H9 (cell line): ENCODE results near the gene PRR23C. TPM values are rescaled to one million over a fixed set of nuclear protein-coding genes. Genes with fewer than 3 reads are reported as not detected.
"Not testable (repeated sequence)": the region's sequence is repeated elsewhere in the genome, so short reads cannot be mapped to it uniquely, and the experiment has no call there.

Experiments used
- DNase-seq: peaks from one replicate; pipeline ENCODE4 v3.0.0-alpha.2; 2017
- H2AFZ ChIP-seq: one replicate; pipeline ENCODE4 v1.6.1; 2013; ENCODE audit warnings: mild to moderate bottlenecking, low read length, control low read depth, moderate library complexity
- H2AK5ac ChIP-seq: 2 replicates; pipeline ENCODE4 v1.6.1; 2013; ENCODE audit warnings: low read length, control low read depth, mixed read lengths; ENCODE audit not compliant: insufficient read length
- H2BK120ac ChIP-seq: one replicate; pipeline ENCODE4 v1.6.1; 2013; ENCODE audit warnings: low read depth, mild to moderate bottlenecking, low read length, control low read depth, inconsistent platforms; ENCODE audit not compliant: poor library complexity, severe bottlenecking
- H2BK12ac ChIP-seq: 2 replicates; pipeline ENCODE4 v1.6.1; 2013; ENCODE audit warnings: low read length, control low read depth, mixed read lengths, low read depth; ENCODE audit not compliant: insufficient read length
- H2BK15ac ChIP-seq: 2 replicates; pipeline ENCODE4 v1.6.1; 2013; ENCODE audit warnings: low read depth, low read length, control low read depth
- H2BK20ac ChIP-seq: one replicate; pipeline ENCODE4 v1.6.1; 2013; ENCODE audit warnings: low read depth, mild to moderate bottlenecking, low read length, control low read depth, inconsistent platforms; ENCODE audit not compliant: poor library complexity, severe bottlenecking
- H2BK5ac ChIP-seq: 2 replicates; pipeline ENCODE4 v1.6.1; 2013; ENCODE audit warnings: low read length, control low read depth, mixed read lengths; ENCODE audit not compliant: insufficient read length
- H3K14ac ChIP-seq: 2 replicates; pipeline ENCODE4 v1.6.1; 2013; ENCODE audit warnings: low read length, control low read depth; ENCODE audit not compliant: insufficient read depth
- H3K18ac ChIP-seq: 2 replicates; pipeline ENCODE4 v1.6.1; 2013; ENCODE audit warnings: low read depth, mild to moderate bottlenecking, mixed read lengths, low read length, control low read depth; ENCODE audit not compliant: insufficient read length
- H3K23ac ChIP-seq: 2 replicates; pipeline ENCODE4 v1.6.1; 2013; ENCODE audit warnings: low read length, control low read depth, mixed read lengths, low read depth; ENCODE audit not compliant: insufficient read length
- H3K23me2 ChIP-seq: 2 replicates; pipeline ENCODE4 v1.6.1; 2013; ENCODE audit warnings: low read depth, mild to moderate bottlenecking, mixed read lengths, low read length, control low read depth; ENCODE audit not compliant: insufficient read length, poor library complexity, severe bottlenecking
- H3K27ac ChIP-seq: 2 replicates; pipeline ENCODE4 v1.5.1; 2013; ENCODE audit warnings: low read length, control low read depth, mixed read lengths, low read depth; ENCODE audit not compliant: insufficient read length
- H3K27me3 ChIP-seq: 2 replicates; pipeline ENCODE4 v1.6.1; 2013; ENCODE audit warnings: low read length, control low read depth, inconsistent platforms; ENCODE audit not compliant: insufficient read depth
- H3K4ac ChIP-seq: 2 replicates; pipeline ENCODE4 v1.6.1; 2013; ENCODE audit warnings: low read depth, mild to moderate bottlenecking, control low read depth, inconsistent platforms, low read length, moderate library complexity
- H3K4me1 ChIP-seq: 2 replicates; pipeline ENCODE4 v1.6.1; 2013; ENCODE audit warnings: low read length, control low read depth, inconsistent platforms; ENCODE audit not compliant: insufficient read depth
- H3K4me2 ChIP-seq: 2 replicates; pipeline ENCODE4 v1.6.1; 2013; ENCODE audit warnings: low read length, control low read depth, mixed read lengths; ENCODE audit not compliant: insufficient read length, insufficient read depth
- H3K56ac ChIP-seq: 2 replicates; pipeline ENCODE4 v1.6.1; 2013; ENCODE audit warnings: low read depth, mild to moderate bottlenecking, mixed read lengths, low read length, control low read depth; ENCODE audit not compliant: insufficient read length
- H3K79me1 ChIP-seq: 2 replicates; pipeline ENCODE4 v1.6.1; 2013; ENCODE audit warnings: low read depth, mild to moderate bottlenecking, moderate library complexity, low read length, control low read depth, inconsistent platforms; ENCODE audit not compliant: insufficient read depth, poor library complexity, severe bottlenecking
- H3K79me2 ChIP-seq: 2 replicates; pipeline ENCODE4 v1.6.1; 2013; ENCODE audit warnings: low read length, control low read depth, inconsistent platforms; ENCODE audit not compliant: insufficient read depth
- H3K9ac ChIP-seq: 2 replicates; pipeline ENCODE4 v1.6.1; 2013; ENCODE audit warnings: low read length, control low read depth, mixed read lengths; ENCODE audit not compliant: insufficient read length; ENCODE audit errors: extremely low read depth
- H3K9me3 ChIP-seq: one replicate; pipeline ENCODE4 v1.6.1; 2013; ENCODE audit warnings: low read depth, low read length, inconsistent platforms; ENCODE audit not compliant: control insufficient read depth
- H3T11ph ChIP-seq: one replicate; pipeline ENCODE4 v1.6.1; 2013; ENCODE audit warnings: mild to moderate bottlenecking, low read length, control low read depth, inconsistent platforms
- H4K20me1 ChIP-seq: one replicate; pipeline ENCODE4 v1.6.1; 2013; ENCODE audit not compliant: control insufficient read depth, insufficient read length, insufficient read depth
- H4K5ac ChIP-seq: 2 replicates; pipeline ENCODE4 v1.6.1; 2013; ENCODE audit warnings: low read depth, mild to moderate bottlenecking, mixed read lengths, low read length, control low read depth; ENCODE audit not compliant: insufficient read length
- H4K8ac ChIP-seq: replicated peaks from 2 replicates; pipeline ENCODE4 v1.6.1; 2013; ENCODE audit warnings: low read length, control low read depth, mixed read lengths, low read depth; ENCODE audit not compliant: insufficient read length
- H4K91ac ChIP-seq: 2 replicates; pipeline ENCODE4 v1.6.1; 2013; ENCODE audit warnings: low read depth, mild to moderate bottlenecking, moderate library complexity, mixed read lengths, low read length, control low read depth; ENCODE audit not compliant: insufficient read length
- H3K27ac Mint-ChIP-seq, 3 experiments: 2 replicates in 2 of 3; 3 replicates in 1 of 3; pipeline ENCODE4 v1.8.0; 2020 to 2021; ENCODE audit warnings: mixed read lengths in 3 of 3, mild to moderate bottlenecking in 1 of 3, moderate library complexity in 1 of 3
- H3K27me3 Mint-ChIP-seq: 2 replicates; pipeline ENCODE4 v1.8.0; 2021; ENCODE audit warnings: low read depth, mild to moderate bottlenecking, moderate library complexity, mixed read lengths
- H3K36me3 Mint-ChIP-seq, 3 experiments: 2 replicates in 2 of 3; 3 replicates in 1 of 3; pipeline ENCODE4 v1.8.0; 2020 to 2021; ENCODE audit warnings: low read depth in 3 of 3, mixed read lengths in 3 of 3; ENCODE audit not compliant: insufficient read depth in 1 of 3
- H3K4me1 Mint-ChIP-seq, 2 experiments: 2 replicates each; pipeline ENCODE4 v1.8.0; 2020; ENCODE audit warnings: mixed read lengths in 2 of 2
- H3K4me3 Mint-ChIP-seq, 2 experiments: 2 replicates in 1 of 2; 3 replicates in 1 of 2; pipeline ENCODE4 v1.8.0; 2020 to 2021; ENCODE audit warnings: mild to moderate bottlenecking in 2 of 2, mixed read lengths in 2 of 2, moderate library complexity in 1 of 2
- H3K9me3 Mint-ChIP-seq, 2 experiments: 2 replicates in 1 of 2; 3 replicates in 1 of 2; pipeline ENCODE4 v1.8.0; 2020; ENCODE audit warnings: mild to moderate bottlenecking in 2 of 2, mixed read lengths in 2 of 2, moderate library complexity in 1 of 2
- CTCF ChIP-seq: fragments of 200-600 bp; sonication (generic); conservative IDR thresholded peaks from 3 replicates; pipeline ENCODE4 v1.8.0; 2021; ENCODE audit warnings: antibody characterized with exemption, mild to moderate bottlenecking
- WGBS: extraction: QIAGEN DNeasy Blood & Tissue Kit; methylation state at CpG from one replicate; pipeline ENCODE4 v1.1.7; 2013; ENCODE audit warnings: missing lambda C conversion rate, low lambda C conversion rate, mixed read lengths; ENCODE audit not compliant: insufficient read length; ENCODE audit errors: extremely low coverage; 5-methylcytosine and 5-hydroxymethylcytosine counted together
- total RNA-seq: library from RNA; stranded (reverse); gene quantifications from 2 replicates; pipeline ENCODE4 v1.2.1, GENCODE V29; 2021

The PRR23C gene
- total RNA-seq, 1 experiment from 2014 or later, result not detected

- no peaks in the 10 kb centered on the region for H3K9me3 ChIP-seq
- H3K4me2 ChIP-seq, result no peak overlapping the region
- Mint-ChIP-seq H3K27me3 (peaks cover 25% of the 10 kb centered on the region), H3K4me1 (no peaks in the 10 kb centered on the region), H3K4me3 (no peak overlapping the region), H3K9me3 (peaks cover 7 to 15% of the 10 kb centered on the region in 2 experiments), H3K27ac (no peak overlapping the region), H3K36me3 (no peaks in the 10 kb centered on the region)
- no peaks in the 10 kb centered on the region for H3K79me1 ChIP-seq
- no peak overlapping the region for H2BK15ac ChIP-seq
- H3K14ac ChIP-seq, result no peak overlapping the region
- no peak overlapping the region for H3K9ac ChIP-seq
- H3T11ph ChIP-seq, result no peak overlapping the region
- H2BK120ac ChIP-seq, result no peak overlapping the region
- no peak overlapping the region for H3K4ac ChIP-seq
- no peak overlapping the region for H2BK5ac ChIP-seq
- no peaks in the 10 kb centered on the region for H3K79me2 ChIP-seq
- H4K91ac ChIP-seq, result no peak overlapping the region
- H4K8ac ChIP-seq, result no peak overlapping the region
- H3K23me2 ChIP-seq, result no peaks in the 10 kb centered on the region
- no peak for DNase-seq
- no peak overlapping the region for H3K18ac ChIP-seq
- no peak overlapping the region for H2BK12ac ChIP-seq
- H2BK20ac ChIP-seq, result no peak overlapping the region
- no peak overlapping the region for H2AK5ac ChIP-seq
- no peak overlapping the region for H4K5ac ChIP-seq
- H3K56ac ChIP-seq, result no peak overlapping the region
- TF ChIP-seq CTCF, result no peak
- no CpG with 5 or more reads among the region's 2 CpGs for WGBS
- H3K27me3 ChIP-seq, result no peaks in the 10 kb centered on the region
- H3K27ac ChIP-seq, result no peak overlapping the region
- H4K20me1 ChIP-seq, result no peaks in the 10 kb centered on the region
- no peaks in the 10 kb centered on the region for H3K4me1 ChIP-seq
- no peak overlapping the region for H2AFZ ChIP-seq
- H3K23ac ChIP-seq, result no peak overlapping the region
These were observed 12.2 kb downstream of the PRR23C start for GRCh38 chr3:139032326-139033002.

- H3K23ac ChIP-seq, DNase-seq, H3K79me1 ChIP-seq, H3K23me2 ChIP-seq, H3K4me1 ChIP-seq, H3K79me2 ChIP-seq, H2AFZ ChIP-seq, H3K56ac ChIP-seq, H2BK5ac ChIP-seq, H3K36me3 Mint-ChIP-seq, H3K27ac ChIP-seq, H3K27ac Mint-ChIP-seq, H3K9ac ChIP-seq, H2BK15ac ChIP-seq, H2BK120ac ChIP-seq, H3T11ph ChIP-seq, H2BK12ac ChIP-seq, H2AK5ac ChIP-seq, H3K27me3 ChIP-seq, H3K4ac ChIP-seq, H3K4me1 Mint-ChIP-seq, H4K8ac ChIP-seq, H2BK20ac ChIP-seq, H3K4me3 Mint-ChIP-seq, H4K5ac ChIP-seq, H3K4me2 ChIP-seq, H3K18ac ChIP-seq, H3K9me3 ChIP-seq, H3K14ac ChIP-seq, H4K91ac ChIP-seq, H4K20me1 ChIP-seq: not testable (repeated sequence)
- peaks cover 7 to 15% of the 10 kb centered on the region in 2 experiments for H3K9me3 Mint-ChIP-seq
- H3K27me3 Mint-ChIP-seq, result peaks cover 25% of the 10 kb centered on the region
These were observed 14.1 kb downstream of the PRR23C start for GRCh38 chr3:139030576-139030975.
